Left kidney (tissue), 2 donors: ENCODE measurements around the gene SDK2. TPM values are rescaled to one million over a fixed set of nuclear protein-coding genes. Genes with fewer than 3 reads are reported as not detected.
"Not testable (repeated sequence)": the region's sequence is repeated elsewhere in the genome, so short reads cannot be mapped to it uniquely, and the experiment has no call there.

Source experiments
- DNase-seq: peaks from one replicate; pipeline ENCODE4 v3.0.0-alpha.2; 2013
- polyA plus RNA-seq: library from polyadenylated mRNA; unstranded; fragments of 120-200 nt; gene quantifications from one replicate; pipeline ENCODE4 v1.2.1, GENCODE V29; 2013; ENCODE audit not compliant: insufficient read length

SDK2 gene
- polyA plus RNA-seq, 1 donor: 9.3 TPM

DNA sequence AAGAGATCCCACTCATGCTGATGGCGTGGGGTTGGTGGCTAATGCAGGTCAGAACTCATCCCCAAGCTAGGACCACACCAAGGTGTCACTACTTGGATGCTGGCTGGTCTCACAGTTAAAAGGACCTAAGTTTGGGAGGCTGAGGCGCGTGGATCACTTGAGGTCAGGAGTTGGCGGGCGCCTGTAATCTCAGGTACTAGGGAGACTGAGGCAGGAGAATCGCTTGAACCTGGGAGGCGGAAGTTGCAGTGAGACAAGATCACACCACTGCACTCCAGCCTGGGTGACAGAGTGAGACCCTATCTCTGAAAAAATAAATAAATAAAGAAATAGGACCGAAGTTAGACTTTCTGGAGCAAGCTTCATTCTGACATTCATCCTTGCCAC lies 325.8 kb downstream of the SDK2 start:
- no peak for DNase-seq

DNA sequence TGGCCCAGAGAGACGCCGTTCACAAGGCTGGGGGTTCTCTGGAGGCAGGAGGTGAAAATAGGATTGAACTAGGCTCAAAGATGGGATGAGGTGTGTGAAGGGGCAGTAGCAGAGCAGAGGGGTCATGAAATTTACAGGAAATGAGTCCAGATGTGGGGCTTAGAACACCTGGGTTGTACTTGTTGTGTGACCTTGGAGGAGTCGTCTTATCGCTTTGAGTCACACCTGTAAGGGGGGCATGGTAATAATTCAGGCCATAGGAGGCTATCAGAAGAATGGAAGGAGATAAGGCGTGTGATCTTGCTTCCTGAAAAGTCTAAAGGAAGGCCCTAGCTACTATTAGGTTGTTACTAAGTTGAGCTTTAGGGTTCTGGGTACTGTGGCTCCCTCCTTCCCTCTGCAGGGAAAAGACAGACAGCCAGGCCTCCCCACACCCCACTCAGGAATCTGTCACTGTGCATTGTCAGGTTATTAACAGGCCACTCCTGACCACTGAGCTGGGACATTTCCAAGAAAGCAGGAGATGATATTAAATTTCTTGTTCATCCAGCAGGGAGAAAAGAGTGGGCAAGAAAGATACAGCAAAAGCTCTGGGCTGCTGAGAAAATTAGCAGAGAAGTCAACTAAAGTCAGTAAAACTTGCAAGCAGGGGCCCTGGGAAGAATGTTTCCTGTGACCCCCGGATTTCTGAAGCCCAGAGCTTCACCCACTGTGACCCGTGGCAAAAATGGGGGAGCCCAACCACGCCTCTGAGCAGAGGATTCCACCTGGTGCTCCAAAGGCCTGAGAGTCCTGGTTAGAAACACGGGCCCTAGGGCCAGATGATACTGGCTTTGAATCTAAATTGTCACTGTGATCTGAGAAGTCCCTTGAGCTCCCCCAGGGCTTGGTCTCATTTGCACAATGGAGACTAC lies 326.5 kb downstream of the SDK2 start:
- no peak for DNase-seq

DNA sequence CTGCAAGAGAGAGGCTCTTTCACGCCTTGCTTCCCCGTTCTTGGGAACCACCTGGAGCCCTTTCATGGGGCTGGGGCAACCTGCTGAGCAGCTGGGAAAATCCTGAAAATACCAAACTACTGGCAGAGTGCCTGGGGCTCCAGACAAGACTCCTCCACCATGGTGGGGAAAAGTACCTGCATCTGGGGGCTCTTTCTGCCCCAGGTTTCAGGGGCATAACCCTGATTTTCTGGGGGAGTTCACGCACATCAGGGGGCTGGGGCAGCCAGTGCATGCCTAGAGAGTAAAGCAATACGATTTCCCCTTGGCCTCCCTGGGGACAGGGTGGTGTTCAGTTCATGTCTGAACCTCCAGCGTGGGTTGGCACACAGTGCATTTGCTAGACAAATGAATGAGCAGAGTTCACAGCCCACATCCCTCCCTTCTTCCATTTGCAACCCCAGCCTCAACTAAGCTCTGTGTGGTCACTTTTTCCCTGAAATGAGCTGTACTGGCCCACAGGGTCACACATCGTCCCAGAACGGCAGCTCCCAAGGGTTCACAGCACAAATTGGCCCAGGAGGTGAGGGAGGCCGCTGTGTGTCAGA lies 327.2 kb downstream of the SDK2 start:
- DNase-seq: no peak

DNA sequence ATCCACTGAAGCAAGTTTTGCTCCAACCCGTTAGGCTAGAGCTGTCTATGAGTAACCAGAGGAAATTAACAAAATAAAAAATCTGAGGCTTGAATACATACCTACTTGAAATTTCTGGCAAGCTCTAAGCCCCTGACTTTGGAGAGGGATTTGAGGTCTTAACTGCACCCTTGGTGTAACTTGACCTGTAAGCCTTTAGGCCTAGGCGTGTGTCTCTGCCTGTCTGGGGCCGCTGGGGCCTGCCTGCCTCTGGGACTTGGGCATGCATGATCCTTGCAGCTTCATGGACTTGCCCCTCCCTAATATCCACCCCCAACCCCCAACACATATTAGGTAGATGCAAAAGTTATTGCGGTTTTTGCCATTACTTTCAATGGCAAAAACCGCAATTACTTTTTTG lies 328.8 kb downstream of the SDK2 start:
- DNase-seq: no peak

DNA sequence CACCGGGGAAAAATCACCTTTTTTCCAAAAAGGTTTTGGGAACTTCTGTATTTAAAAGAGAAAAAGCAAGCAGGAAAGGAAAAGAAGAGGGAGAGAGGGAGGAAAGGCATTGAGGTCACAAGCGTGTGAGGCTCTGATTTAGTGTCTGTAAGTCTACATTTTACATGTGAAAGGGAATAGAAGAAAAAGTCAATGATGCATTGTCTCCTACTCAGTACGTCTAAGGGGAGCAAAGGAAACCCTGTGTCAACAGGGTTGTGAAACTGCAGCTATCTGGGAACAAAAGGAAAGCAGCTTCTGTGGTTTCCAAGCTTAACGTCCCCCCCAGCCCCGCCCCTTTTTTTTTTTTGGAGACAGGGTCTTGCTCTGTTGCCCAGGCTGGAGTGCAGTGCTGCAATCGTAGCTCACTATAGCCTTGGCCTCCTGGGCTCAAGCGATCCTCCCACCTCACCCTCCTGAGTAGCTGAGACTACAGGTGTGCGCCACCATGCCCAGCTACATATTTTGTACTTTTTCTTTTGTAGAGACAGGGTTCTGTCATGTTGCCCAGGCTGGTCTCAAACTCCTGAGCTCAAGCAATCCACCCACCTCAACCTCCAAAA lies 330.6 kb downstream of the SDK2 start:
- no peak for DNase-seq

DNA sequence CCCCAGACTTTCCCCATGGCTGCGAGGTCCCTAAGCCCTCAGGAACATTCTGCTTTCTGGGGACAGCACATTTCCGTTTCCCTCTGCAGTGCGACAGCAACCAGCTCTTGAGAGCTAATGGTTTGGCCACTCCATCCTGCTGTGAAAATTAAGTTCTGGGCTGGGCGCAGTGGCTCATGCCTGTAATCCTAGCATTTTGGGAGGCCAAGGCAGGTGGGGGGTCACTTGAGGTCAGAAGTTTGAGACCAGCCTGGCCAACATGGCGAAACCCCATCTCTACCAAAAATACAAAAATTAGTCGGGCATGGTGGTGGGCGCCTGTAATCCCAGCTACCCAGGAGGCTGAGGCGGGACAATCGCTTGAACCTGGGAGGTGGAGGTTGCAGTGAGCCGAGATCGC lies 331.4 kb downstream of the SDK2 start:
- not testable (repeated sequence) for DNase-seq

DNA sequence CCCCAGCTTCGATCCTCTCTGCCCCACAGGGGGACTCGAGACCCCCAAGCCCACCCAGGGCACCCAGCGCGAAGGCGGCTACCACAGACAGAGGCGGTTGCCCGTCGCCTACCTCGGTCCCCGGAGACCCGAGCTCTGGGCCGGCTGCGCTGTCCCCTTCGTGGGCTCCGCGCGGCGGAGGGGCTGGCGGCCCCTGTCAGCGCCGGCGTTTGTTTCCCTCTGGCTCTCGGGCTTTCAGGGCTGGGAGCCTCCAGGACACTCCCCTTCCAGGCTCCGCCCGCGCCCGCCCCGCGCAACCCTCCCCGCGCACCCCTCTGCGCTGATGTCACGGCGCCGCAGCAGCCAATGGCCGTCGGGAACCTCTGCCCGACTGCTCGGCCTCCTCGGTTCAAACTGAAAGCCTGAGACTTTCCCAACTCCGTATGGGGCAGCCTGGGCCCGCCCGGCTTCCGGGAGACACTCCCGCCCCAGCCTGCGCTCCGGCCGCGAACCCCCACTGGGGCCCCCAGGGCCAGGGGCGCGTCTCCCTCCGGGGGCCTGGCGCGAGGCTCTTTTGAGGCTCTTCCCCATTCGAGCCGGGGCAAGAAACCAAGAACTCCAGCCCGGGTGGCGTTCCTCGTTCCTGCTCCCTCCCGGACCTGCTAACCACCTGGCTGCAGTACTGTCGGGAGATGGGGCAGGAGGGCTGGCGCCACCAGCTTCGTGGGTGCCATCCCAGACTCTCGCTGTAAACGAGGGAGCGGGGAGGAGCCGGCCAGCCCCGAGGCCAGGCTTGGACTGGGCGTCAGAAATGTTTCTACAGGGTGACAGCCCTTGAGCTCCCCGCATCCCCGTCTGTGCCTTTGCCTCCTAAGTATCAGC lies 332.2 kb downstream of the SDK2 start, which contains the start of gene CDC42EP4:
CDC42EP4 (minus strand) TSS at position 221 of the 861 bp plus-strand sequence. CDS start 25,501 bp downstream, outside the sequence.
- peak; percentile 93 for DNase-seq

DNA sequence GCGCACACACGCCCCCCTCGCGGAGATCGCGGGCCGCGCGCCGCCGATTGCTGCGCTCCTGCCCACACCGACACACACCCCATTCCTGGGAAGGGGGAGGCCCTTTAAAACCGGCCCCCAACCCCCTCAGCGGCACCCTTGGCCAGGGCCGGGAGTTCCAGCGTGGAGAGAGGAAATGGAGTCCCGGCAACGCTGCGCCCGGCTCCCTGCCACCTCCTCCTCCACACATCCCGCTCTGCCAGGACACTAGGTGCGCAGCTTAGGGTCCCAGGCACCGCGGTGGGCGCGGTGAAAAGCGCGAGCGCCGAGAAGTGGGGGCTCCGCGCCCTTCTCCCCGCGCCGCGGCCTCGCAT lies 332.8 kb downstream of the SDK2 start:
- no peak for DNase-seq

DNA sequence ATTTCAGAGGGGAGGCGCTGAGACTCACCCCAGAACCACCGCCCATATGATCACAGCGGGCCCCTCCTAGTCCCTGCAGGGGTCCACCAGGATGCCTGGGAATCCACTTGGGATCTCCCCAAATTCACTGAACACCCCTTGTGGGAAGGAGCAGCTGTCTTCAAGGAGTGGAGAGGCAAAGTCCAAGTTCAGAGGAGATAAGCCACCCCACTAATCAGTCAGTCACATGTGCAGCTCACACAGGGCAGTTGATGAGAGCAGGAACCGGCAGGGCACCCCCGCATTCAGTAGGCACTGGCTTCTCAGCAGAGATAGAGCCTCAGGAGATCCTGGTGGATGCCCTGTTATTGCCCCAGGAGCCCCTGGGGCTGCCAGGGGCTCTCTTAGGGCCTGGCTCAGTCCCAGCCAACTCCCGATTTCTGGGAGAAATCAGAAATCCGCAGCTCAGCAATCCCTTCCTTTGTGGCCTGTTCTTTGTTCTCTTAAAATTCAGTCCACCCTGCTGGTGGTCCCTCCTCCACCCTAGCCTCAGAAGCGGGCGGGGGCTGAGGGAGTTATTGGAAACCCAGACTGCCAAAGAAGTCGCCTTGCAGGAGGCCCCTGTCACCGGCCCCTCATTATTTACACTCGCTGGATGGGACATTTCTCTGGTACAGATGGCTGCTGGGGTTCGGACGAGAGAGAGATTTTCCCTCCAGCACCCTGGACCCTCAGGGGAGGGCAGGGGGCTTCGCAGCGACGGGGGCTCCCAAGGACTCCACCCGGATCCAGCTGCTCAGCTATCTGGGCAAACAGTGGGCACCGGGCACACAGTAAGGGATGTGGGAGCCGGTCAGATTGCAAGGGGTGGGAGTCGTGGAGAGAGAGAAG lies 334.3 kb downstream of the SDK2 start:
- DNase-seq: no peak

DNA sequence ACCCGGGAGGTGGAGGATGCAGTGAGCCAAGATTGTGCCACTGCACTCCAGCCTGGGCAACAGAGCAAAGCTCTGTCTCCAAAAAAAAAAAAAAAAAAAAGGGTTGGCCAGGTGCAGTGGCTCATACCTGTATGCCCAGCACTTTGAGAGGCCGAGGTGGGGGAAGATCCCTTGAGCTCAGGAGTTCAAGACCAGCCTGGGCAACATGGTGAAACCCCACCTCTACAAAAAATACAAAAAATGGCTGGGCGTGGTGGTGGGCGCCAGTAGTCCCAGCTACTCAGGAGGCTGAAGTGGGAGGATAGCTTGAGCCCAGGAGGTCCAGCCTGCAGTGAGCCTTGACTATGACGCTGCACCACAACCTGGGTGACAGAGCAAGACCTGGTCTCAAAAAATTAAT lies 335.3 kb downstream of the SDK2 start:
- not testable (repeated sequence) for DNase-seq

DNA sequence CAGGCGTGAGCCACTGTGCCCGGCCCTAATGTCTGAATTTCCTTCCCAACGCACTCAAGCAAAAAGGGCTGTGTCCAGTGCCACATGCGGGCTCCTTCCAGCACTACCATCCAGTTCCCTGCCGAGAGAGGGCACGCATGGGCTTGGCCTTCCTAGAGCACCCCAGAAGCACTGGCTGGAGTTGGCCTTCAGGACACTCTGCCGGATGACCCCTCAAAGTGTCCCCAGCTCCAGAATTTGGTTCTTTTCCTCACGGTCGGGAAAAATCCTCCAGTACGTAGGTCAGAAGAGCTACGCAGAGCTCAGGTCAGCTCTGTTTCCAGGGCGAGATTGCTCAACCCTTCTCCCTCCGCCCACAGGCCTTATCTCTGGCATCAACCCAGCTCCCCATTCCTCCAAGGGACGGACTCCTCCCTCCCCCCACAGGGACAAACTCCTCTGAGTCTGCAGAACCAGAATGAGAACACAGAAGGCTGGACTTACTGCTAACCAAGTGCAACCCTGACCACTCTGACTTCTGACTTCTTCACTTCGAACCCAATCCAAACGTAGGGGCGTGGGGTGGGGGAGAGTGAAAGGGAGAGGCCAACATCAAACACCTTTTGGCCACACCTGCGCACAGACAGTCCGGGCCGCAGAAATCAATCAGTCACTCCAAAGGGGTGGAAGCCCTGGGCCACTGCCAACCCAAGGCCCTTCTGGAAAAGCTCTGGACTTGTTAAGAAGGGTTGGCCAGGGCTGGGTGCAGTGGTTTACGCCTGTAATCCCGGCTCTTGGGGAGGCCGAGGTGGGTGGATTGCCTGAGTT lies 336.0 kb downstream of the SDK2 start:
- DNase-seq: no peak

DNA sequence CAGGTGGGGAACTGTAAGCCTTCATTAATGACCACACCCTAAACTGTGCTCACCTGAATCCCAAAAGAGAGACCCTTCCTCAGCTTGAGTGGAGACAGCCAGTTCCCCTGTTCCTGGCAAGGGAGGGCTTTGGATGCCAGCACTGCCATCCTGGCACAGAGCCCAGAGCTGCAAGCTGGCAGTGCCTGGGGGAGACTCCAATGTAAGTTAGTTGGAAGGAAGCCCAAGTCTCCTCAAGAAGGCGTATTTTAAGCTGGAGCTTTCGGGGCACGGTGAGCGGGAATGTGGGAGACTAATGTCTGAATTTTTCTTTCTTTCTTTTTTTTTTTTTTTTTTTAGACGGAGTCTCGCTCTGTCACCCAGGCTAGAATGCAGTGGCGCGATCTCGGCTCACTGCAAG lies 337.1 kb downstream of the SDK2 start:
- no peak for DNase-seq

DNA sequence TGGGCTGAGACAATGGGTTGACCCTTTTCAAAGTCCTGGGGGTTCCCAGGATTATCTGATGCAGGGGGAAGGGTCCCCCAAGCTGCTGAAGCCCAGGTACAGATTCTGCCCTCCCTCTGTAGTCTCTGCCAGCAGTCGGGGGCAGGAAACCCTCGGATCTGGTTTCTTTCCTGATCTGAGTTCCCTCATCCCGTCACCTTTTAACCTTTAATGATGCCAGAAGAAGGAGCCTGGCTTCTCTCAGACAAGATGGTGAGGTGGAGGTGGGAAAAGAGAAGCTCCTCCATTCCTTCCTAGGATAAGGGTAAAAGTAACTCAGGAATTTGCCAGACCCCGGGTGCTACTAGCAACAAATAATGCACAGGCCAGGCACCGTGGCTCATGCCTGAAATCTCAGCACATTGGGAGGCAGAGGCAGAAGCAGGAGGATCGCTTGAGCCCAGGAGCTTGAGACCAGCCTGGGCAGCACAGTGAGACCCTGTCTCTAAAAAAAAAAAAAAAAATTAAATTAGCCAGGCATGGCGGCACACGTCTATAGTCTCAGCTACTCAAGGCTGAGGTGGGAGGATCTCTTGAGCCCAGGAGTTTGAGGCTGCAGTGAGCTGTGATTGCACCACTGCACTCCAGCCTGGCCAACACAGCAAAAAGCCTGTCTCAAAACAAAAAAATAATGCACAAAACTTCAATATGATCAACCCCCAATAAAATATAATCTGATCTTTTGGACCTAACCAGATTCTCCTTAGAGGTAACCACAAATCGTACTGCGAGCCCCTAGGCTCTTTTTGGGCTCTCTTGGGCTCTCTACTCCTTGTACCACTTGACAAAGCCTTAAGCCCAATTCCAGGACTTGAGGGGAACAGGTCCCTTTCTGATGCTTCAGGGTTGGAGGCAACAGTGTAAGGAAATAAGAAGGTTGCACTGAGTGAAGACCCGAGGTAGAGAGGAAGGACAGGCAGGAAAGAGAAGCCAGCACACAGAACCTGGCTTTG lies 338.1 kb downstream of the SDK2 start:
- DNase-seq: no peak

DNA sequence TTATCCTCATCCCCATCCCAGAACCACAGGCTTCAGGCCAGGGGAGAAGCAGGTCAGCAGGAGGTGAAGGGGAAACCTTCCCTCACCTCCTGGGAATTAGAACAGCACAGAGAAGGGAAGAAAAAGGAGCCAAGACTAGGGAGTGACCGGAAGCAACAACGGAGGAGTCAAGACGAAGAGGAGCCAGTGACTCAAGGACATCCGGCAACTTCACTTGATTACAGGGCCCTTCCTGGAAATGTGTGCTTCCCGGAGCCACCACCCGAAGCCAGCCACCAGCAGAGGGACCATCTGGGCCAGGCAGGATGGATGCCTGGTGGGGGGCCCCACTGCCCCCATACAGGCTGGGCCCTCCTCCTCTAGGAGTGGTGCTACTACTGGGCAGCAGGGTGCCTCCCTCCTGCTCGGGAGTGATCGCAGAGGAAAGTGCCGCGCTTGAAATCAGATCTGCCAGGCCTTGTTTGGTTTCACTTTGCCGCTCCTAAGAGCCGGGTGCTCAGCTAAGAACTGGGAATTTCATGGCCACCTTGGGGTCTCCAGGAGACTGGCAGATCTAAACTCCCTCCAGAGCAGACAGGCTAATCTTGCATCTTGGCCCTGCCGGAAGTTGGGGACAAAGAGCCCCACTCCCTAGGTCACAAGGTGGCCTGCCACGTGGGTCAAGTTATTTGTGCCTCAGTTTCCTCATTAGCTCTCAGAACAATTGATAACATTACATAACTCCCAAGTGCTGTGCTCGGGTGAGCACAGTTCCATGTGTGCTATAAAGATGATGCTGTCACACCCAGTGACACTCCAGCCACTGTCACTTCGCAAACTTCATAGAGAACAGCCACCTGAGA lies 339.1 kb downstream of the SDK2 start:
- DNase-seq: no peak

DNA sequence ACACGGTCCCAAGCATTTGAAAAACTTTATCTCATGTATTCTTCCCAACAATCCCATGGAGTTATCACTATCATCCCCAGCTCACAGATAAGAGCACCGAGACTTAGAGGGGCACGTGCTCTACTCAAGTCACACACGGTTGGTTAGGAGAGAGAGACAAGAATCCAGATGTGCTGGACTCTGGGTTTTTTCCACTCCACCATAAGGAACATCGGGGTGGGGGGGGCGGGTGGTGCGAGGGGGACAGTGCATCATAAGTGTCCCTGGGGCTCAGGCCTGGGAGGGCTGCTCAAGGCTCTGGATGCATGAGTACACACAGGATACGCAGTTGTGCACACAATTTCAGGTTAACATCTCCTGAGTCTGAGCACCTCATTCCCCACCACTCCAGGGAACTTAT lies 339.8 kb downstream of the SDK2 start:
- no peak for DNase-seq

DNA sequence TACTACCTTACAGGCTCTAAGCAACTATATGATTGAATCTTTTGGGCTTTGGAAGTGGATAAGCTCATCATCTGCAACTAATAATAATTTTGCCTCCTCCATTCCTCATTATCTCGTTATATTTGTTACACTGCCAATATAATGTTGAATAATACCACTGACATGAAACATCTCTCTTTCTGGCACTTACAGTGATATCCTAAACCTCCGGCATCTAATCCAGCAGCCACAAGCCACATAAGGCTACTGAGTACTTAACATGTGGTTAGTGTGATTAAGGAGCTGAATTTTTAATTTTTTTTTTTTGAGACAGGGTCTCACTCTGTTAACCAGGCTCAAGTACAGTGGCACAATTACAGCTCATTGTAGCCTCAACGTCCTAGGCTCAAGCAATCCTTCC lies 342.1 kb downstream of the SDK2 start:
- no peak for DNase-seq

DNA sequence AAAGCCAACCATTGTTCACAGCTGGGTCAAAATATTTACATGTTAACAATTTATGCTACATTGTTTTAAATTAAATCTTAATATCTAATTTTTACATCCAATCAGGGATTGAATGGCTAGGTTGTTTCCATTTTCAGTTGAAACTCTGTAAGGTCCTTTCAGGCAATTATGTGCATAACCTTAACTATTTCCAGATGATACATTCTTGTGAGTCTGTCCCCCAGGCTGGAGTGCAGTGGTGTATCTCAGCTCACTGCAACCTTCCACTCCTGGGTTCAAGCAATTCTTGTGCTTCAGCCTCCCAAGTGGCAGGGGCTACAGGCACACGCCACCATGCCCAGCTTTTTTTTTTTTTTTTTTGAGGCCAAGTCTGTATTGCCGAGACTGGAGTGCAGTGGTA lies 342.9 kb downstream of the SDK2 start:
- no peak for DNase-seq

DNA sequence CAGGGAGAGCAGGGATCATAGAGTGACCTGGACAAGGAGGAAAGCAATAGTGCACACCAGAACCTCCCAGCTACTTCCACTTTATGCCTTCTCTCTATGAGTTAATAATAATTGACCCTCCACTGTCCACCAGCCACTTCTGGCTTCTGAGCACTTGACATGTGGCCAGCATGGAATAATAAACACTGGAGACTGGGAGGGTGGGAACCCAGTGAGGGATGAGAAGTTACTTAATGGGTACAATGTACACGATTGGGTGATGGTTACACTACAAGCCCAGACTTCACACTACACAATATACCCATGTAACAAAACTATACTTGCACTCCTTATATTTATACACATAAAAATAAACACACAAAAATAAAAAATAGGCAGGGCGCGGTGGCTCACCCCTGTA lies 343.9 kb downstream of the SDK2 start:
- DNase-seq: no peak
